GM18909 (cell line): Measurements from ENCODE around the gene SESTD1.
"Not testable (repeated sequence)": the region's sequence is repeated elsewhere in the genome, so short reads cannot be mapped to it uniquely, and the experiment has no call there.

Experiments used
- ATAC-seq: cut with Tn5 transposase; IDR thresholded peaks from one replicate; pipeline ENCODE4 v1.9.1; 2021; ENCODE audit warnings: mild to moderate bottlenecking; ENCODE audit not compliant: unreplicated experiment, poor library complexity

SESTD1 gene

DNA sequence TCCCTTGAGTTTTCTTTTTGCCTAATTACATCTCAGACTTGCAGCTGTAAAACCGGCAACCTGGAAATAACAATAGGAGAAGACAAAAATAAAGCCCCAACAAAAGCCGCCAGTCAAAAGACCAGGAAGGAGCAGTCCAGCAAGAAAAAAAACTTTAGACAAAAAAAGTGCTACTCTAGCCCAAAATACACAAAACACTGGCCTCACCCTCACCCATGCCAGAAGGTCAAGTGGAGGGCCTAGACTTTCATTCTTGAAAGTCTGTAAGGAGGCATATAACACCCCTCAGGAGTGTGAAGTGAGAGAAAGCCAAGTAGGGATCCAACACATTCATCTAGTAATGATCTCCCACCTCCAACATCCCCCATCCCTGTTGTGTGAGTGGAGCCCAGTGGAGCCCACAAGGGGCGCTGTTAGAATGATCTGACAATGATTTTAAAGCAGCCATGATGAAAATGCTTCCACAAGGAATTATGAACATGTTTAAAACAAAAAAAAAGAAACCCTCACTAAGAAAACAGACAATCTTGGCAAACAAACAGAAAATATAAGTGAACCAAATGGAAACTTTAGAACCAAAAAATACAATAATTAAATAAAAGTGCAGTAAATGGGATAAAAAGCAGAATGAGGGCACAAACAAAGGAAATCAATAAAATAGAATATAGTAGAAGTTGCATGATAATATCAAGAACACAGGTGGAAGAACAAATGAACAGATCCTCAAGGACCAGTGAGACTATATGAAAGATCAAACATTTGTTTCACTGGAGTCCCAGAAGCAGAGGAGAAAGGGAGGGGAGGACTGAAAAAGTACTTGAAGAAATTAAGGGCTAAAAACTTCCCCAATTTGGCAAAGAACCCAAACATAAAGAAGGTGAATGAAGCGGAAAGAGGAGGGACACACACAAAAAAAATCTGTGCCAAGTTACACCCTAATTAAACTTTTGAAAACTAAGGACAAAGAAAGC, 23.9 kb downstream of the SESTD1 start:
- ATAC-seq = no peak

GRCh38 chr2:179239838-179240237, 24.8 kb downstream of the SESTD1 start:
- ATAC-seq = no peak

DNA sequence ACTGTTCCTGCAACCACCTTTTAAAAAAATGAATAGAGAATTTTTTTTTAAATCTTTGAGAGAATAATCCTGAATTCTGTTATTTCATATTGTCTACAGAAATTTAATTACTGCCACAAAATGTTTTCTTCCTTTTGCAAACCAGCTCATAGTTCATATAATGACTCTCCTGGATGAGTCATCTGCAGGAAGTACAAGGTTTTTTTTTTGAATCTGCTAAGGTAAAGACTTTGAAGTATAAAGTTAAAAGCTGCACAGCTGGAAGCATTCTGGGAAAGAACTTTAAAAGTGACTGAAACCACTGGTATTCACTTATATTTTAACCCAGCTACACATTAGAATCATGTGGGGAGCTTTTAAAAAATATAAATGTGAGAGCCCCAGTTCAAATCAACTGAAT, 25.4 kb downstream of the SESTD1 start:
- peak; percentile 72 for ATAC-seq

- ATAC-seq = no peak
Observed at GRCh38 chr2:179238027-179238426, 26.6 kb downstream of the SESTD1 start.

- ATAC-seq = no peak
Observed at GRCh38 chr2:179237209-179237946, 27.3 kb downstream of the SESTD1 start.

GRCh38 chr2:179235463-179236108, 29.0 kb downstream of the SESTD1 start:
- ATAC-seq = no peak

GRCh38 chr2:179234658-179235240, 29.9 kb downstream of the SESTD1 start:
- no peak for ATAC-seq

GRCh38 chr2:179233626-179234430, 30.8 kb downstream of the SESTD1 start:
- ATAC-seq = no peak

DNA sequence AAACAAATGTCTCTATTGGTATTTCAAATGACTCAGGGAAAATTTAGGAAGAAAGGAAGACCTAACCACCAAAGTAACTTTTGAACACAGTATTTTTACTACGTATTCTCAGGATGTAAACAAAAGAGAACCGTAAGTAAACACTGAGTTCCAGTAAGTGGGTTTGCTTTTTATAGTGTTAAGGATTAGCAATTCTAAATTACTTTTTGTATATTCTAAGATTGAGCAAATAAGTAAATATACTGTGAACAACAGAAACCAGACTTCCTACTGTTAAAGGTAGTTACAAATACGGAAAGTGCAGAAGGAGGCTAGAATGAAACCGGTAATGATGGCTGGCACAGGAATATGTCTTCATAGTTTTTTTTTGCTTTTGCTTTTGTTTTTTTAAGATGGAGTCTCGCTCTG, 31.5 kb downstream of the SESTD1 start:
- no peak for ATAC-seq

DNA sequence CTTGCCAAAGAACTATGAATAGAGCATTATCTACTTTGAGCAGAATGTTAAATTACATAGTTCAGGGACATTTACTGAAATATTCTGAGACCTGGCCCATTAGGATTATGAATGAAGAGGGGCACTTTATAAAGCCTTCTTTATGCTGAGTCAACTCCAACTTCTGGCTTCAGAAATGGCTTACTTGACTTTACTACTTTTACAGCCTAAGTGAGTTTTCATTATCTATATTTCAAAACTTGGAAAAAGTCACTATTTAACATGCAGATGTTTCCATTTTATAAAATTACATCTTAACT, 37.7 kb downstream of the SESTD1 start:
- ATAC-seq = no peak

DNA sequence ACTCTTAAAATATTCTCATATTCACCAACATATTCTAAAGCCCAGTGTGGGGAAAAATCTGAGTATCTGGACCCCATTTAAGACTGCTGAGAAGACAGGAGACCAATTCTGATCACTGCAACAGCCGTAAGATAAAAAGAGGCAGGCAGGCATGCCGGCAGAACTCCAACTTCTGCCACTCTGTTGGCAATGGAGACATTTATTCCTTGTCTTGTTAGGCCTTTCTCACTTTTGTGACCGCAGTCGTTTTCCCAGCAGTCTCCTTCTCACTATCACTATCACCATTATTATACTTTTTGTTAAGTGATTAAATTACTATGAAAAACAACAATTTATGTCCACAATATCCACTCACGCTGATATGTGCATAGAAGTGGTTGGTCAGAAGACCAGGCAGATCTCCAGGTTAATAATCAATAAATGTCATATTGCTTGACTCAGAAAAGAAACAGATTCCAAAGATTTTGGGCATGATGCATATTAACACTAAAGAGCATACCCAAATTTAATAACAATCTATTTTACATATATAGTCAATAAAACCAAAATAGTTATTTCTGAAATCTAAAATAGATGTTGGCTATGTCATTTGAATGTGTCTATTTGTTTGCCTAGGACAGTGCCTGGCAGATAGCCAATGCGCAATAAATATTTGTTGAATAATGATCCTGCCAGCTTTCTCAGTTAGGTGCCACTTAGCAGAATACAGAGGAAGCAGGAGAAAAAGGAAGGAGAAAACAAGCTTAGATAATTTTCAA, 38.2 kb downstream of the SESTD1 start:
- ATAC-seq = no peak

GRCh38 chr2:179224361-179224760, 40.3 kb downstream of the SESTD1 start:
- ATAC-seq = no peak

DNA sequence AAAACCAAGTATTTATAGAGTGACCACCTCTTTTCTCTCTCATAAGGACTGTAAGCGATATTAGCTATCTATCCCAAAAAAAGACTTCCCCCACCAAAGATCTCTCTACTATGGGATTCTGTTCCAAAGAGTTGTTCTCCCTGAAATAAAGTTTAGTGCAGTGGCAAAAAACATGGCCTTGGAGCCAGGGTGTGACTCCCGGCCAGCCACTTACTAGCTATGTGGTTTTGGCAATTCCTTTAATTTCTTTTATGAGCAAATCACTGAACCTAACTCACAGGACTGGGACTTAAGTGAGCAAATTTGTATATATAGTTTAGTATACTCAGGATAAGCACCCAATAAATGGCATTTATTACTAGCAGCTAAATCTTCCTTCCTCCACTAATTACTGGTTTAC, 42.6 kb downstream of the SESTD1 start:
- ATAC-seq = no peak

- peak; percentile 88 for ATAC-seq
Observed at GRCh38 chr2:179218848-179219594, 45.6 kb downstream of the SESTD1 start.

- ATAC-seq = not testable (repeated sequence)
Observed at GRCh38 chr2:179214671-179215070, 50.0 kb downstream of the SESTD1 start.

GRCh38 chr2:179211355-179211754, 53.3 kb downstream of the SESTD1 start:
- ATAC-seq = no peak

GRCh38 chr2:179208277-179208676, 56.4 kb downstream of the SESTD1 start:
- not testable (repeated sequence) for ATAC-seq

DNA sequence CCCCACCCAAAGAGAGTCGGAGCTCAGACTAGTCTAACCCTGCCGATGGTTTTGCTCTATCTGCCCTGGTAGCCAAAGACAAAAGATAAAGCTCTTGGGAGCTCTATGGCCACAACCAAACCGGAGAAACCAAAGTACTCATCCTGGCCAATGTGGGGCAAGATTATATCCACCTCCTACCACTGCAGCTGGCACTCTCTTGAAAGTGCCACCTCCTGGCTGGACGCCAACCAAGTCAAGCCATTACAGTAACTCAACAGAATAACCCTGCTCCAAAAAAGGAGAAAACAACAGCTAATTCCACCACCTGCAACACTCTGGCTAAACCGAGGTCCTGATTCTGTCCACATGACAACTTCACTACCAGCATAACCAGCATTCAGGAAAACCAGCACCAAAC, 57.6 kb downstream of the SESTD1 start:
- no peak for ATAC-seq
